Panc1 (cell line): ENCODE measurements around the gene AHI1. TPM values are rescaled to one million over a fixed set of nuclear protein-coding genes. Genes with fewer than 3 reads are reported as not detected.

Experiments
- ATAC-seq: fragments of 200-7000 bp; cut with Tn5 transposase; 2 replicates; pipeline ENCODE4 v1.9.1; 2020; ENCODE audit warnings: mild to moderate bottlenecking, moderate library complexity
- BruUV-seq: library from RNA; stranded (reverse); fragments of 400-500 nt; replicated peaks from 2 replicates; lab custom pipeline; 2021; lab: Mats Ljungman, UMichigan
- CTCF ChIA-PET: fragments of 300-600 bp; sonication (Branson Sonifier 250); formaldehyde crosslinking; loops from one replicate; lab custom pipeline; 2022; ENCODE audit warnings: antibody characterized with exemption; lab: Charles Lee
- POLR2A ChIA-PET: fragments of 300-600 bp; sonication (Branson Sonifier 250); formaldehyde crosslinking; loops from one replicate; lab custom pipeline; 2022; ENCODE audit warnings: antibody characterized with exemption; lab: Charles Lee
- DNase-seq: peaks from one replicate; pipeline ENCODE4 v3.0.0-alpha.2; 2010; ENCODE audit warnings: low read depth, low spot score
- H3K27ac ChIP-seq: 2 replicates; pipeline ENCODE4 v1.5.1; 2011; ENCODE audit warnings: mild to moderate bottlenecking, low read length, inconsistent platforms
- H3K27me3 ChIP-seq: fragments of 200-500 bp; sonication (Bioruptor generic); 2 replicates; pipeline ENCODE4 v1.6.0; 2014; ENCODE audit warnings: low read length, inconsistent platforms; ENCODE audit not compliant: control insufficient read depth, insufficient read depth
- H3K36me3 ChIP-seq: fragments of 200-500 bp; sonication (Bioruptor generic); 2 replicates; pipeline ENCODE4 v1.5.1; 2014; ENCODE audit warnings: inconsistent platforms, mild to moderate bottlenecking, low read length, moderate library complexity; ENCODE audit not compliant: control insufficient read depth, insufficient read depth
- H3K4me1 ChIP-seq: 2 replicates; pipeline ENCODE4 v1.5.1; 2011; ENCODE audit warnings: inconsistent platforms, mild to moderate bottlenecking, low read length, moderate library complexity; ENCODE audit not compliant: control insufficient read depth, insufficient read depth
- H3K4me3 ChIP-seq, 2 experiments: 2 replicates each; pipeline ENCODE4 v1.5.1; 2011 to 2012; ENCODE audit warnings: low read depth in 2 of 2, low read length in 2 of 2, mild to moderate bottlenecking in 2 of 2, inconsistent platforms in 1 of 2, moderate library complexity in 1 of 2
- H3K9me3 ChIP-seq: fragments of 200-500 bp; sonication (Bioruptor generic); 2 replicates; pipeline ENCODE4 v1.5.1; 2014; ENCODE audit warnings: low read depth, mild to moderate bottlenecking, inconsistent platforms, low read length, moderate library complexity; ENCODE audit not compliant: control insufficient read depth, insufficient read depth
- CTCF ChIP-seq: fragments of 450-650 bp; IDR thresholded peaks from 2 replicates; pipeline ENCODE4 v1.5.1; 2017; ENCODE audit warnings: mild to moderate bottlenecking
- POLR2AphosphoS5 ChIP-seq: IDR thresholded peaks from 2 replicates; pipeline ENCODE4 v1.6.1; 2012; ENCODE audit warnings: mild to moderate bottlenecking, low read depth, low read length, moderate library complexity
- SIN3A ChIP-seq: IDR thresholded peaks from 2 replicates; pipeline ENCODE4 v1.6.1; 2012; ENCODE audit warnings: low read depth, mild to moderate bottlenecking, low read length, moderate library complexity, borderline replicate concordance; ENCODE audit not compliant: insufficient read depth
- TCF7L2 ChIP-seq: IDR thresholded peaks from 2 replicates; pipeline ENCODE4 v1.6.1; 2011; ENCODE audit warnings: mild to moderate bottlenecking, low read depth, low read length, inconsistent platforms
- in situ Hi-C: cut with HindIII; loops from 2 replicates; pipeline ENCODE4 v1.10.0; 2016; ENCODE audit warnings: low sequenced_read_pairs, low pct_unique_long_range_greater_than_20kb
- intact Hi-C: fragments of 100-400 bp; cut with micrococcal nuclease; formaldehyde crosslinking; loops from one replicate; pipeline ENCODE4 v1.10.0; 2022; ENCODE audit not compliant: unreplicated experiment
- total RNA-seq: library from RNA; stranded (reverse); gene quantifications from one replicate; pipeline ENCODE4 v1.2.1, GENCODE V29; 2021; ENCODE audit not compliant: unreplicated experiment
- TF ChIP-seq, protein P1 (sequence below), 2 experiments: IDR thresholded peaks; 2 replicates each; pipeline ENCODE4 v1.6.1; 2011 to 2012; ENCODE audit warnings: low read depth in 2 of 2, control low read depth in 1 of 2, low read length in 1 of 2, mild to moderate bottlenecking in 1 of 2, moderate library complexity in 1 of 2; ENCODE audit not compliant: insufficient read depth in 1 of 2

Gene AHI1
- total RNA-seq, 1 experiment from 2014 or later = 22.3 TPM

GRCh38 chr6:135319819-135320218, 177.7 kb downstream of the AHI1 start:
- intact Hi-C loops = no loop called here
- no peak overlapping the region for H3K27ac ChIP-seq
- no peak overlapping the region for H3K4me3 ChIP-seq
- DNase-seq (no peak), ATAC-seq (no peak)
- POLR2A ChIA-PET = no interaction called here
- no peaks in the 10 kb centered on the region for H3K27me3 ChIP-seq
- in situ Hi-C loops = no loop called here
- no TSS peak for BruUV-seq
- CTCF ChIA-PET = no interaction called here
- H3K36me3 ChIP-seq = no peaks in the 10 kb centered on the region
- no peaks in the 10 kb centered on the region for H3K9me3 ChIP-seq
- TF ChIP-seq SIN3A = no peak
- TF ChIP-seq POLR2AphosphoS5 = no peak
- TF ChIP-seq CTCF = no peak
- TF ChIP-seq, protein P1, sequence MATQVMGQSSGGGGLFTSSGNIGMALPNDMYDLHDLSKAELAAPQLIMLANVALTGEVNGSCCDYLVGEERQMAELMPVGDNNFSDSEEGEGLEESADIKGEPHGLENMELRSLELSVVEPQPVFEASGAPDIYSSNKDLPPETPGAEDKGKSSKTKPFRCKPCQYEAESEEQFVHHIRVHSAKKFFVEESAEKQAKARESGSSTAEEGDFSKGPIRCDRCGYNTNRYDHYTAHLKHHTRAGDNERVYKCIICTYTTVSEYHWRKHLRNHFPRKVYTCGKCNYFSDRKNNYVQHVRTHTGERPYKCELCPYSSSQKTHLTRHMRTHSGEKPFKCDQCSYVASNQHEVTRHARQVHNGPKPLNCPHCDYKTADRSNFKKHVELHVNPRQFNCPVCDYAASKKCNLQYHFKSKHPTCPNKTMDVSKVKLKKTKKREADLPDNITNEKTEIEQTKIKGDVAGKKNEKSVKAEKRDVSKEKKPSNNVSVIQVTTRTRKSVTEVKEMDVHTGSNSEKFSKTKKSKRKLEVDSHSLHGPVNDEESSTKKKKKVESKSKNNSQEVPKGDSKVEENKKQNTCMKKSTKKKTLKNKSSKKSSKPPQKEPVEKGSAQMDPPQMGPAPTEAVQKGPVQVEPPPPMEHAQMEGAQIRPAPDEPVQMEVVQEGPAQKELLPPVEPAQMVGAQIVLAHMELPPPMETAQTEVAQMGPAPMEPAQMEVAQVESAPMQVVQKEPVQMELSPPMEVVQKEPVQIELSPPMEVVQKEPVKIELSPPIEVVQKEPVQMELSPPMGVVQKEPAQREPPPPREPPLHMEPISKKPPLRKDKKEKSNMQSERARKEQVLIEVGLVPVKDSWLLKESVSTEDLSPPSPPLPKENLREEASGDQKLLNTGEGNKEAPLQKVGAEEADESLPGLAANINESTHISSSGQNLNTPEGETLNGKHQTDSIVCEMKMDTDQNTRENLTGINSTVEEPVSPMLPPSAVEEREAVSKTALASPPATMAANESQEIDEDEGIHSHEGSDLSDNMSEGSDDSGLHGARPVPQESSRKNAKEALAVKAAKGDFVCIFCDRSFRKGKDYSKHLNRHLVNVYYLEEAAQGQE (IDR thresholded peaks at IDR 0.05; ENCODE audit: insufficient read depth in 1 of 2, low read depth in 2 of 2, low read length in 1 of 2) = no peak
- TF ChIP-seq TCF7L2 = no peak
- H3K4me1 ChIP-seq = no peaks in the 10 kb centered on the region

DNA sequence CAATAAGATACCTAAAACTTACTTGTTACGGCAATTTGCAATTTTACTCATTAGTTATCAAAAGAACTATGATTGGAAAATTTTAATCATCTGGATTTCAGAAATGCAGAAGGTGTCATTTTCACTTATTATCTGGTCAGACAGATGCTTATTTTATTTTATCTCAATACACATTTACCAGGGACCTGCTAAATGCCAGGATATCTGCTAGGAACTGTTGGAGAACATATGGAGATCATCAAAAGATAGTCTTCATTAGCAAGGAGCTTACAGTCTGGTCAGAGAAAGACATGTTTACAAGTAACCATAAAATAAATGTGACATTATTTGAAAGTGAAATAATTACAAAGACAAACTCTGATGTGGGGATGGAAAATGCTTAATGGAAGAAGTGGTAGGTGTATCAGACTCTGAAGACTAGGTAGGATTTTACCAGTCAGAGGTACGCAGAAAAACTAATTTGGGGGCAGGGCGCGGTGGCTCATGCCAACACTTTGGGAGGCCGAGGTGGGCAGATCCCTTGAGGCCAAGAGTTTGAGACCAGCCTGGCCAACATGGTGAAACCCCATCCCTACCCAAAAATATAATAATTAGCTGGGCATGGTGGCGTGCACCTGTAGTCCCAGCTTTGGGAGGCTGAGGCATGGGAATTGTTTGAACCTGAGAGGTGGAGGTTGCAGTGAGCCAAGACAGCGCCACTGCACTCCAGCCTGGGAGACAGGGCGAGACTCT, 178.6 kb downstream of the AHI1 start:
- in situ Hi-C loops (no loop called here), intact Hi-C loops (no loop called here)
- Histone ChIP-seq H3K4me3 (no peak overlapping the region), H3K9me3 (no peaks in the 10 kb centered on the region), H3K27me3 (no peaks in the 10 kb centered on the region), H3K4me1 (no peaks in the 10 kb centered on the region), H3K27ac (no peak overlapping the region), H3K36me3 (no peaks in the 10 kb centered on the region)
- no TSS peak for BruUV-seq
- TF ChIP-seq CTCF = no peak
- no peak for TF ChIP-seq POLR2AphosphoS5
- TF ChIP-seq, protein P1 (IDR thresholded peaks at IDR 0.05; ENCODE audit: insufficient read depth in 1 of 2, low read depth in 2 of 2, low read length in 1 of 2) = no peak
- no peak for TF ChIP-seq TCF7L2
- TF ChIP-seq SIN3A = no peak
- ATAC-seq (no peak), DNase-seq (no peak)
- ChIA-PET POLR2A (no interaction called here), CTCF (no interaction called here)
